Endothelial cell of umbilical vein (primary cell): ENCODE results near the gene DLK1. TPM values are rescaled to one million over a fixed set of nuclear protein-coding genes. Genes with fewer than 3 reads are reported as not detected.

Experiments used
- BruUV-seq: library from RNA; stranded (reverse); fragments of 400-500 nt; replicated peaks from 2 replicates; lab custom pipeline; 2021; lab: Mats Ljungman, UMichigan
- CTCF ChIA-PET: fragments of 300-600, 350-600 bp; sonication (Branson Sonifier 250); formaldehyde crosslinking; loops from one replicate; lab custom pipeline; 2021; ENCODE audit warnings: antibody characterized with exemption, inconsistent platforms; lab: Charles Lee
- POLR2A ChIA-PET: fragments of 300-600, 350-600 bp; sonication (Branson Sonifier 250); formaldehyde crosslinking; loops from one replicate; lab custom pipeline; 2021; ENCODE audit warnings: antibody characterized with exemption, inconsistent platforms; lab: Charles Lee
- DNase-seq: peaks from one replicate; pipeline ENCODE4 v3.0.0-alpha.2; 2011; ENCODE audit warnings: low read depth, low spot score
- FAIRE-seq: peaks from 2 replicates; lab custom pipeline; 2011; peaks lifted over from hg19 to GRCh38; lab: Jason Lieb, UNC
- H2AFZ ChIP-seq: 2 replicates; pipeline ENCODE4 v1.6.0; 2012; ENCODE audit warnings: low read depth, low read length, control low read depth, inconsistent platforms
- H3K27ac ChIP-seq: 2 replicates; pipeline ENCODE4 v1.5.1; 2011; ENCODE audit warnings: low read depth, mild to moderate bottlenecking, control low read depth, low read length, moderate library complexity; ENCODE audit not compliant: insufficient read depth
- H3K27me3 ChIP-seq, 2 experiments: 2 replicates each; pipeline versions ENCODE4 v1.6.0 to v1.6.1; 2011; ENCODE audit warnings: low read length in 2 of 2, mixed read lengths in 1 of 2; ENCODE audit not compliant: control insufficient read depth in 2 of 2, insufficient read depth in 2 of 2
- H3K36me3 ChIP-seq, 2 experiments: 2 replicates in 1 of 2; 3 replicates in 1 of 2; pipeline ENCODE4 v1.5.1; 2011; ENCODE audit warnings: low read length in 2 of 2, mild to moderate bottlenecking in 1 of 2, moderate library complexity in 1 of 2; ENCODE audit not compliant: control insufficient read depth in 2 of 2, insufficient read depth in 2 of 2; ENCODE audit errors: extremely low read depth in 1 of 2
- H3K4me1 ChIP-seq: 3 replicates; pipeline ENCODE4 v1.5.1; 2011; ENCODE audit warnings: mild to moderate bottlenecking, low read length; ENCODE audit not compliant: control insufficient read depth, insufficient read depth; ENCODE audit errors: extremely low read depth
- H3K4me2 ChIP-seq: 2 replicates; pipeline ENCODE4 v1.6.1; 2011; ENCODE audit warnings: low read length, control low read depth, mixed read lengths; ENCODE audit not compliant: insufficient read depth
- H3K4me3 ChIP-seq, 3 experiments: fragments of 200-600 bp in 1 of 3; sonication (generic), shearing (Covaris generic) in 1 of 3; replicated peaks in 1 of 3; 2 replicates each; pipeline ENCODE4 v1.5.1; 2011 to 2016; ENCODE audit warnings: control low read depth in 3 of 3, low read length in 3 of 3, mild to moderate bottlenecking in 2 of 3, inconsistent platforms in 1 of 3, low read depth in 1 of 3, moderate library complexity in 1 of 3; ENCODE audit not compliant: insufficient read depth in 1 of 3
- H3K79me2 ChIP-seq: 2 replicates; pipeline ENCODE4 v1.6.0; 2012; ENCODE audit warnings: low read length, inconsistent platforms; ENCODE audit not compliant: control insufficient read depth, insufficient read depth
- H3K9ac ChIP-seq: replicated peaks from 2 replicates; pipeline ENCODE3; 2011; ENCODE audit warnings: low read length, control low read depth; ENCODE audit not compliant: insufficient read depth; ENCODE audit errors: extremely low read depth
- H3K9me1 ChIP-seq: replicated peaks from 3 replicates; pipeline ENCODE4 v1.6.0; 2011; ENCODE audit warnings: mild to moderate bottlenecking, low read length; ENCODE audit not compliant: control insufficient read depth, insufficient read depth; ENCODE audit errors: extremely low read depth
- H3K9me3 ChIP-seq: replicated peaks from 2 replicates; pipeline ENCODE4 v1.5.1; 2012; ENCODE audit warnings: low read length, inconsistent platforms; ENCODE audit not compliant: control insufficient read depth, insufficient read depth
- H4K20me1 ChIP-seq: replicated peaks from 2 replicates; pipeline ENCODE3; 2011; ENCODE audit warnings: mild to moderate bottlenecking, low read length; ENCODE audit not compliant: control insufficient read depth, insufficient read depth; ENCODE audit errors: extremely low read depth
- CTCF ChIP-seq, 2 donors: IDR thresholded peaks; 1 replicate in 1 of 2; 2 replicates in 1 of 2; pipeline ENCODE4 v1.5.1; 2011; ENCODE audit warnings: low read length in 2 of 2, mild to moderate bottlenecking in 2 of 2, moderate library complexity in 2 of 2, control low read depth in 1 of 2, inconsistent platforms in 1 of 2, low read depth in 1 of 2; ENCODE audit not compliant: insufficient read depth in 1 of 2; ENCODE audit errors: extremely low read depth in 1 of 2
- EZH2 ChIP-seq: IDR thresholded peaks from 2 replicates; pipeline ENCODE4 v1.6.1; 2012; ENCODE audit warnings: borderline replicate concordance, low read depth, mild to moderate bottlenecking, moderate library complexity, low read length, inconsistent platforms; ENCODE audit not compliant: severe bottlenecking
- FOS ChIP-seq: IDR thresholded peaks from 2 replicates; pipeline ENCODE4 v1.6.1; 2011; ENCODE audit warnings: mild to moderate bottlenecking, low read length, moderate library complexity, borderline replicate concordance; ENCODE audit not compliant: insufficient read depth
- GATA2 ChIP-seq: IDR thresholded peaks from 2 replicates; pipeline ENCODE4 v1.7.0; 2011; ENCODE audit warnings: low read depth, mild to moderate bottlenecking, moderate library complexity, mixed read lengths, low read length; ENCODE audit not compliant: insufficient read length, insufficient read depth
- JUN ChIP-seq: IDR thresholded peaks from 2 replicates; pipeline ENCODE4 v1.6.1; 2011; ENCODE audit warnings: borderline replicate concordance, low read depth; ENCODE audit not compliant: insufficient read length, insufficient read depth
- MAX ChIP-seq: IDR thresholded peaks from 2 replicates; pipeline ENCODE4 v1.6.1; 2011; ENCODE audit not compliant: insufficient read depth, insufficient read length
- MYC ChIP-seq: IDR thresholded peaks from one replicate; pipeline ENCODE4 v1.6.1; 2011; ENCODE audit warnings: mild to moderate bottlenecking, low read depth, low read length
- POLR2A ChIP-seq: IDR thresholded peaks from 2 replicates; pipeline ENCODE4 v1.6.1; 2012; ENCODE audit warnings: low read depth, mild to moderate bottlenecking, control low read depth, low read length
- POLR2AphosphoS5 ChIP-seq: IDR thresholded peaks from 2 replicates; pipeline ENCODE4 v1.6.1; 2012; ENCODE audit warnings: low read depth, mild to moderate bottlenecking, control low read depth, low read length, moderate library complexity; ENCODE audit not compliant: insufficient read depth
- dilution Hi-C: fragments of 300-500 bp; cut with MboI; formaldehyde crosslinking; loops from one replicate; pipeline ENCODE4 v1.15.0; 2019; ENCODE audit warnings: low sequenced_read_pairs; ENCODE audit not compliant: extremely low pct_ligation_motif_present
- intact Hi-C: fragments of 100-400 bp; cut with micrococcal nuclease; formaldehyde crosslinking; loops from one replicate; pipeline ENCODE4 v1.10.0; 2022
- polyA plus RNA-seq, 4 experiments: library from polyadenylated mRNA; depleted of rRNA in 3 of 4; stranded (reverse) in 3 of 4; unstranded in 1 of 4; fragments of >200 nt; gene quantifications; 2 replicates each; pipeline versions ENCODE4 v1.2.1 to v1.2.3, GENCODE V29; 2011 to 2012; ENCODE audit warnings: missing spikeins in 1 of 4
- total RNA-seq: library from RNA; stranded (reverse); gene quantifications from 2 replicates; pipeline ENCODE4 v1.2.3, GENCODE V29; 2021

The DLK1 gene
- total and polyA plus RNA-seq, 2 donors (not counting 3 experiments of a cell fraction or from before 2014, with no cell fraction given): not detected

GRCh38 chr14:100775351-100775830 is 48.7 kb downstream of the DLK1 start:
- Histone ChIP-seq H3K9me1 (no peaks in the 10 kb centered on the region), H3K79me2 (no peaks in the 10 kb centered on the region), H3K9ac (no peak overlapping the region), H3K27ac (no peak overlapping the region), H3K36me3 (no peaks in the 10 kb centered on the region), H2AFZ (no peak overlapping the region), H3K27me3 (no peaks in the 10 kb centered on the region), H3K9me3 (no peaks in the 10 kb centered on the region), H3K4me2 (no peak overlapping the region), H3K4me3 (no peak overlapping the region), H3K4me1 (no peaks in the 10 kb centered on the region), H4K20me1 (no peaks in the 10 kb centered on the region)
- ChIA-PET POLR2A (no interaction called here), CTCF (no interaction called here)
- no peak for TF ChIP-seq MAX
- TF ChIP-seq POLR2AphosphoS5: no peak
- TF ChIP-seq JUN: no peak
- TF ChIP-seq POLR2A: no peak
- DNase-seq (no peak), FAIRE-seq (no peak)
- dilution Hi-C loops: no loop called here
- BruUV-seq: no TSS peak
- intact Hi-C loops: no loop called here

- POLR2A ChIA-PET: no interaction called here
- Histone ChIP-seq H3K79me2 (no peaks in the 10 kb centered on the region), H4K20me1 (no peaks in the 10 kb centered on the region), H3K9me3 (no peaks in the 10 kb centered on the region), H2AFZ (no peak overlapping the region), H3K4me3 (no peak overlapping the region), H3K27me3 (no peaks in the 10 kb centered on the region), H3K4me2 (no peak overlapping the region), H3K4me1 (no peaks in the 10 kb centered on the region), H3K36me3 (no peaks in the 10 kb centered on the region), H3K9me1 (no peaks in the 10 kb centered on the region), H3K9ac (no peak overlapping the region), H3K27ac (no peak overlapping the region)
- intact Hi-C loops: no loop called here
- CTCF ChIA-PET: interaction anchor here (1.7 kb wide), 1 partner anchor 66 kb away, joined by 3 read pairs; no protein-coding TSS in a partner anchor
- dilution Hi-C loops: no loop called here
- DNase-seq (no peak), FAIRE-seq (no peak)
- BruUV-seq: no TSS peak
- TF ChIP-seq JUN (no peak), POLR2A (no peak), MAX (no peak), GATA2 (no peak), EZH2 (no peak), CTCF (IDR thresholded peaks at IDR 0.05; ENCODE audit: extremely low read depth in 1 of 2, insufficient read depth in 1 of 2, low read depth in 1 of 2, low read length in 2 of 2) (no peak), FOS (no peak), MYC (no peak), POLR2AphosphoS5 (no peak)
These were observed 49.3 kb downstream of the DLK1 start for GRCh38 chr14:100775831-100776591.
